Mucosa of descending colon (tissue), 3 donors: Measurements from ENCODE around the gene ATP2A3. TPM values are rescaled to one million over a fixed set of nuclear protein-coding genes. Genes with fewer than 3 reads are reported as not detected.

Experiments used
- ATAC-seq: fragments of 200-7000 bp; cut with Tn5 transposase; one replicate; pipeline ENCODE4 v1.9.1; 2020; ENCODE audit warnings: mild to moderate bottlenecking, moderate library complexity
- DNase-seq, 3 donors: peaks; one replicate each; pipeline ENCODE4 v3.0.0-alpha.2; 2020
- H3K36me3 ChIP-seq: fragments of 200-600 bp; one replicate; pipeline ENCODE4 v1.8.0; 2021; ENCODE audit warnings: low read depth, mild to moderate bottlenecking
- H3K4me1 ChIP-seq: fragments of 200-600 bp; one replicate; pipeline ENCODE4 v1.8.0; 2021; ENCODE audit warnings: low read depth, mild to moderate bottlenecking
- H3K4me3 ChIP-seq: fragments of 200-600 bp; one replicate; pipeline ENCODE4 v1.8.0; 2021; ENCODE audit warnings: mild to moderate bottlenecking
- H3K9me3 ChIP-seq: fragments of 200-600 bp; one replicate; pipeline ENCODE4 v1.8.0; 2021; ENCODE audit warnings: mild to moderate bottlenecking
- CTCF ChIP-seq: fragments of 200-600 bp; IDR thresholded peaks from one replicate; pipeline ENCODE4 v1.8.0; 2022; ENCODE audit warnings: antibody characterized with exemption, mild to moderate bottlenecking
- intact Hi-C, 2 donors: fragments of 100-400 bp; cut with DNase I in 1 of 2; cut with micrococcal nuclease in 1 of 2; formaldehyde crosslinking; loops; one replicate each; pipeline versions ENCODE4 v1.11.0 to v1.11.1; 2022; cut with DNase I, micrococcal nuclease
- total RNA-seq, 3 donors: library from RNA; stranded (reverse); fragmentation: NEBNext Ultra II Directional in 2 of 3; extraction: Animal tissue kit (Norgen Biotek cat#: 25700) in 2 of 3; gene quantifications; one replicate each; pipeline versions ENCODE4 v1.2.1 to v1.2.4, GENCODE V29; 2021 to 2023
- donor health status: DM: no; HTN: no; CAD: no; lungs with moderate emphysema.
- donor health status: DM: no; HTN: no; CAD: no.
- donor health status: DM: no; HTN: yes; CAD: no.

Gene ATP2A3
- total RNA-seq, 3 donors from 2014 or later = 72.8 to 253 (median 247) TPM

GRCh38 chr17:3900646-3901045, 63.6 kb downstream of the ATP2A3 start:
- H3K9me3 ChIP-seq = no peaks in the 10 kb centered on the region
- no peak overlapping the region for H3K4me3 ChIP-seq
- DNase-seq = no peak
- H3K36me3 ChIP-seq = no peaks in the 10 kb centered on the region
- ATAC-seq = no peak
- no peak for TF ChIP-seq CTCF
- intact Hi-C loops = no loop called here
- H3K4me1 ChIP-seq = peaks cover 8% of the 10 kb centered on the region

GRCh38 chr17:3897731-3898130, 66.5 kb downstream of the ATP2A3 start:
- no peak for ATAC-seq
- H3K36me3 ChIP-seq = no peaks in the 10 kb centered on the region
- H3K9me3 ChIP-seq = no peaks in the 10 kb centered on the region
- TF ChIP-seq CTCF = no peak
- H3K4me3 ChIP-seq = no peak overlapping the region
- intact Hi-C loops = no loop called here
- no peak for DNase-seq
- H3K4me1 ChIP-seq = peaks cover 31% of the 10 kb centered on the region

- DNase-seq = no peak
- H3K9me3 ChIP-seq = no peaks in the 10 kb centered on the region
- no peaks in the 10 kb centered on the region for H3K36me3 ChIP-seq
- H3K4me3 ChIP-seq = no peak overlapping the region
- intact Hi-C loops = no loop called here
- no peak for TF ChIP-seq CTCF
- H3K4me1 ChIP-seq = peaks cover 33% of the 10 kb centered on the region
- ATAC-seq = no peak
These were observed 67.3 kb downstream of the ATP2A3 start for GRCh38 chr17:3896968-3897235.

- TF ChIP-seq CTCF = no peak
These were observed 67.9 kb downstream of the ATP2A3 start for GRCh38 chr17:3896108-3896967.

GRCh38 chr17:3895354-3895753, 68.9 kb downstream of the ATP2A3 start:
- intact Hi-C loops = no loop called here
- Histone ChIP-seq H3K36me3 (no peaks in the 10 kb centered on the region), H3K4me1 (peaks cover 39% of the 10 kb centered on the region), H3K9me3 (no peaks in the 10 kb centered on the region), H3K4me3 (no peak overlapping the region)
- peak in 1 of 3 donors; percentile 53 for DNase-seq
- ATAC-seq = no peak
- TF ChIP-seq CTCF = no peak

More at GRCh38 chr17:3896108-3896967, 67.9 kb downstream of the ATP2A3 start:
- intact Hi-C loops = no loop called here
- Histone ChIP-seq H3K4me3 (no peak overlapping the region), H3K4me1 (peaks cover 38% of the 10 kb centered on the region), H3K36me3 (no peaks in the 10 kb centered on the region), H3K9me3 (no peaks in the 10 kb centered on the region)
- ATAC-seq (no peak), DNase-seq (no peak)
